SK-N-SH treated with all-trans-retinoic acid at 6 μM for 48 hours (cell line): Measurements from ENCODE around the gene CNGB1.

Experiments used
- ARNTL ChIP-seq: fragments of 450-650 bp; formaldehyde crosslinking; IDR thresholded peaks from 2 replicates; pipeline ENCODE4 v1.5.0; 2020; ENCODE audit warnings: low read depth, mild to moderate bottlenecking, moderate library complexity, borderline replicate concordance
- BACH2 ChIP-seq: fragments of 250-450 bp; sonication (Bioruptor Pico); IDR thresholded peaks from 2 replicates; pipeline ENCODE4 v1.9.0; 2021; ENCODE audit warnings: mild to moderate bottlenecking, borderline replicate concordance
- ZFP30 ChIP-seq: fragments of 450-650 bp; formaldehyde crosslinking; IDR thresholded peaks from 2 replicates; pipeline ENCODE4 v1.5.0; 2022; ENCODE audit warnings: mild to moderate bottlenecking, moderate library complexity
- TF ChIP-seq, protein P1 (sequence below): fragments of 250-450 bp; sonication (Bioruptor Pico); IDR thresholded peaks from 2 replicates; pipeline ENCODE4 v1.5.1; 2021; ENCODE audit warnings: mild to moderate bottlenecking, moderate library complexity
- TF ChIP-seq, protein P2 (sequence below): fragments of 250-450 bp; sonication (Bioruptor Pico); IDR thresholded peaks from 2 replicates; pipeline ENCODE4 v1.5.0; 2020; ENCODE audit warnings: mild to moderate bottlenecking, moderate library complexity

DNA sequence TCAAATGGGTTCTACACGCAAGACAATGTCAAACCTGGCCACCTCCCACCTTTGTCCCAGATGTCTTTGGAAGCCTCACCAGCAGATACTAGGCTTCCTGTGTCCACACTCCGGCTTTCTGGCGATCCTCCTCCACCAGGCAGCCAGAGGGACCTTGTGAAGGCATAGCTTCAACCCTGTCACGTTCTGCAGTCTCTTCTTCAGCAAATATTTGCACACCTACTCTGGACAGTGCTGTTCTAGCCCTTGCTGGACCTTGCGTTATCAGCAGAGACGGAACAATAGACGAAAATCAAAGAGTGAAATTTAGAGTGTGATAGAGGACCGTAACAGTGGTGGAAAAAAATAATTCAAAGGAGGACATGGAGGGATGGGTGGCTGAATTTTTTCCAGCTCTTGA, 130.1 kb downstream of the CNGB1 start:
- TF ChIP-seq ARNTL (no peak), ZFP30 (no peak), BACH2 (CRISPR knock-in tag) (no peak)
- TF ChIP-seq, protein P1, sequence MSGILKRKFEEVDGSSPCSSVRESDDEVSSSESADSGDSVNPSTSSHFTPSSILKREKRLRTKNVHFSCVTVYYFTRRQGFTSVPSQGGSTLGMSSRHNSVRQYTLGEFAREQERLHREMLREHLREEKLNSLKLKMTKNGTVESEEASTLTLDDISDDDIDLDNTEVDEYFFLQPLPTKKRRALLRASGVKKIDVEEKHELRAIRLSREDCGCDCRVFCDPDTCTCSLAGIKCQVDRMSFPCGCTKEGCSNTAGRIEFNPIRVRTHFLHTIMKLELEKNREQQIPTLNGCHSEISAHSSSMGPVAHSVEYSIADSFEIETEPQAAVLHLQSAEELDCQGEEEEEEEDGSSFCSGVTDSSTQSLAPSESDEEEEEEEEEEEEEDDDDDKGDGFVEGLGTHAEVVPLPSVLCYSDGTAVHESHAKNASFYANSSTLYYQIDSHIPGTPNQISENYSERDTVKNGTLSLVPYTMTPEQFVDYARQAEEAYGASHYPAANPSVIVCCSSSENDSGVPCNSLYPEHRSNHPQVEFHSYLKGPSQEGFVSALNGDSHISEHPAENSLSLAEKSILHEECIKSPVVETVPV (CRISPR knock-in tag), result no peak
- TF ChIP-seq, protein P2, sequence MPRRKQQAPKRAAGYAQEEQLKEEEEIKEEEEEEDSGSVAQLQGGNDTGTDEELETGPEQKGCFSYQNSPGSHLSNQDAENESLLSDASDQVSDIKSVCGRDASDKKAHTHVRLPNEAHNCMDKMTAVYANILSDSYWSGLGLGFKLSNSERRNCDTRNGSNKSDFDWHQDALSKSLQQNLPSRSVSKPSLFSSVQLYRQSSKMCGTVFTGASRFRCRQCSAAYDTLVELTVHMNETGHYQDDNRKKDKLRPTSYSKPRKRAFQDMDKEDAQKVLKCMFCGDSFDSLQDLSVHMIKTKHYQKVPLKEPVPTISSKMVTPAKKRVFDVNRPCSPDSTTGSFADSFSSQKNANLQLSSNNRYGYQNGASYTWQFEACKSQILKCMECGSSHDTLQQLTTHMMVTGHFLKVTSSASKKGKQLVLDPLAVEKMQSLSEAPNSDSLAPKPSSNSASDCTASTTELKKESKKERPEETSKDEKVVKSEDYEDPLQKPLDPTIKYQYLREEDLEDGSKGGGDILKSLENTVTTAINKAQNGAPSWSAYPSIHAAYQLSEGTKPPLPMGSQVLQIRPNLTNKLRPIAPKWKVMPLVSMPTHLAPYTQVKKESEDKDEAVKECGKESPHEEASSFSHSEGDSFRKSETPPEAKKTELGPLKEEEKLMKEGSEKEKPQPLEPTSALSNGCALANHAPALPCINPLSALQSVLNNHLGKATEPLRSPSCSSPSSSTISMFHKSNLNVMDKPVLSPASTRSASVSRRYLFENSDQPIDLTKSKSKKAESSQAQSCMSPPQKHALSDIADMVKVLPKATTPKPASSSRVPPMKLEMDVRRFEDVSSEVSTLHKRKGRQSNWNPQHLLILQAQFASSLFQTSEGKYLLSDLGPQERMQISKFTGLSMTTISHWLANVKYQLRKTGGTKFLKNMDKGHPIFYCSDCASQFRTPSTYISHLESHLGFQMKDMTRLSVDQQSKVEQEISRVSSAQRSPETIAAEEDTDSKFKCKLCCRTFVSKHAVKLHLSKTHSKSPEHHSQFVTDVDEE (CRISPR knock-in tag), result no peak
